Nephron progenitor cell (in vitro differentiated cells): Measurements from ENCODE around the gene TRPC4AP.

ENCODE experiments used
- DNase-seq: peaks from one replicate; pipeline ENCODE4 v3.0.0; 2021
- H3K27ac Mint-ChIP-seq: 2 replicates; pipeline ENCODE4 v1.8.0; 2021; ENCODE audit warnings: mild to moderate bottlenecking, moderate library complexity, mixed read lengths
- H3K27me3 Mint-ChIP-seq: 2 replicates; pipeline ENCODE4 v1.8.0; 2021; ENCODE audit warnings: mild to moderate bottlenecking, low read depth, mixed read lengths; ENCODE audit not compliant: poor library complexity
- H3K36me3 Mint-ChIP-seq: 2 replicates; pipeline ENCODE4 v1.8.0; 2021; ENCODE audit warnings: low read depth, mixed read lengths
- H3K4me1 Mint-ChIP-seq: 2 replicates; pipeline ENCODE4 v1.8.0; 2021; ENCODE audit warnings: mixed read lengths
- H3K4me3 Mint-ChIP-seq: 2 replicates; pipeline ENCODE4 v1.8.0; 2021; ENCODE audit warnings: mild to moderate bottlenecking, moderate library complexity, mixed read lengths
- H3K9me3 Mint-ChIP-seq: 2 replicates; pipeline ENCODE4 v1.8.0; 2021; ENCODE audit warnings: mild to moderate bottlenecking, moderate library complexity, mixed read lengths
- TF ChIP-seq, protein P1 (sequence below): fragments of 200-600 bp; sonication (generic); IDR thresholded peaks from 2 replicates; pipeline ENCODE4 v1.5.0; 2021; ENCODE audit warnings: antibody characterized with exemption

The TRPC4AP gene

DNA sequence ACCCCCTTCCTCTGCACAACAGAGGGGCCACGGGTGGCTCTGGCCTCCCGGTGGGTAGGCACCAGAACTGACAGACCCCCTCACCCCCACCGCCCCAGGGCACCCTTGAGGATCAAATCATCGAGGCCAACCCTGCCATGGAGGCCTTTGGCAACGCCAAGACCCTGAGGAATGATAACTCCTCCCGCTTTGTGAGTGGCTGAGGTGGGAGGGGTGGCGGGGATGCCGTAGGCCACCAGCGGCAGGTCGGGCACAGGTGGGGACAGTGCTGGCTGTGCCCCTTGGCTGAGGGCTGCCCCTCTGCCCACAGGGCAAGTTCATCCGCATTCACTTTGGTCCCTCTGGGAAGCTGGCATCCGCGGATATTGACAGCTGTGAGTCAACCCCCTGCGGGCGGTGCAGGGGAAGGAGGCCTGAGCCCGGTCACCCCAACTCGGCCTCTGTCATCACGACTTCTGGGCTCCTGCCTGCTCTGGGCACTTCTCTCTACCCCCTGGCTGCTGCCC is 107.8 kb downstream of the TRPC4AP start:
- peaks cover 34% of the 10 kb centered on the region for H3K27me3 Mint-ChIP-seq
- TF ChIP-seq, protein P1, sequence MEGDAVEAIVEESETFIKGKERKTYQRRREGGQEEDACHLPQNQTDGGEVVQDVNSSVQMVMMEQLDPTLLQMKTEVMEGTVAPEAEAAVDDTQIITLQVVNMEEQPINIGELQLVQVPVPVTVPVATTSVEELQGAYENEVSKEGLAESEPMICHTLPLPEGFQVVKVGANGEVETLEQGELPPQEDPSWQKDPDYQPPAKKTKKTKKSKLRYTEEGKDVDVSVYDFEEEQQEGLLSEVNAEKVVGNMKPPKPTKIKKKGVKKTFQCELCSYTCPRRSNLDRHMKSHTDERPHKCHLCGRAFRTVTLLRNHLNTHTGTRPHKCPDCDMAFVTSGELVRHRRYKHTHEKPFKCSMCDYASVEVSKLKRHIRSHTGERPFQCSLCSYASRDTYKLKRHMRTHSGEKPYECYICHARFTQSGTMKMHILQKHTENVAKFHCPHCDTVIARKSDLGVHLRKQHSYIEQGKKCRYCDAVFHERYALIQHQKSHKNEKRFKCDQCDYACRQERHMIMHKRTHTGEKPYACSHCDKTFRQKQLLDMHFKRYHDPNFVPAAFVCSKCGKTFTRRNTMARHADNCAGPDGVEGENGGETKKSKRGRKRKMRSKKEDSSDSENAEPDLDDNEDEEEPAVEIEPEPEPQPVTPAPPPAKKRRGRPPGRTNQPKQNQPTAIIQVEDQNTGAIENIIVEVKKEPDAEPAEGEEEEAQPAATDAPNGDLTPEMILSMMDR, result no peak
- no peaks in the 10 kb centered on the region for H3K36me3 Mint-ChIP-seq
- no peak overlapping the region for H3K4me3 Mint-ChIP-seq
- H3K9me3 Mint-ChIP-seq, result no peaks in the 10 kb centered on the region
- peak overlapping the region; percentile 39 for H3K27ac Mint-ChIP-seq
- DNase-seq, result no peak
- H3K4me1 Mint-ChIP-seq, result peaks cover 45% of the 10 kb centered on the region

DNA sequence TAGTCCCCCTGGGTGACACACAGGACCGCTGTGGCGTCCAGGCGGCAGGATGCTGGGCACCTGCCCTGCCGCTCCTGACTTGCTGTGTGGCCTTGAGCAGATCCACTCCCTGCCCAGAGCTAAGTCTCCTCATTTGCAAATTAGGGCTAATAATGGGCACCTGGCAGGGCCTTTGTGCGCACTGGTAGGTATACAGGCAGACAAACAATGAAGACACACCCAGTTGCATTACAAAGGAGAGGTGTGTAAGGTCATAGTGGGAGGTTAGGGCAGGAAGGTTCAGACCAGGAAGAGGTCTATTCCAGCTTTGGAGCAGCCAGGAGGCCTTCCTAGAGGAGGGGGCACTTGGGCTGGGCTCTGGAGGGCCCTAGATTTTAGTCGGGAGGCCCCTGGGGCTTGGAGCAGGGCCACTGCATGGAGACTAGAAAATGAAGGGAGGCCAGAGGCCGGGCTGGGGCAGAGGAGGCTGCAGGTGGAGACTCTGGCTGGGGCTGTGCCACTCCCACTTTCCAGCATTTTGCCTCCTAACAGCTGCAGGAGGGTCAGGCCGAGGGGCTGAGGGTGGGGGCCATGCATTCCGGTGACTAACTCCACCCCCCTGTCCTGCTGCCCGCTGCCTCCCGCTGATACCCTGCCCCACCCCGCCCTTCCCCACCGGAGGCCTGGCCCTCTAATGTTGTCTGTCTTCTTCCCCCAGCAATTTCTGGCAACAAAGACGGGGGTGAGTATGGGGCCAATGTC is 108.4 kb downstream of the TRPC4AP start:
- H3K27ac Mint-ChIP-seq, result no peak overlapping the region
- H3K36me3 Mint-ChIP-seq, result no peaks in the 10 kb centered on the region
- H3K27me3 Mint-ChIP-seq, result peaks cover 32% of the 10 kb centered on the region
- no peaks in the 10 kb centered on the region for H3K9me3 Mint-ChIP-seq
- TF ChIP-seq, protein P1, result no peak
- no peak for DNase-seq
- no peak overlapping the region for H3K4me3 Mint-ChIP-seq
- peaks cover 45% of the 10 kb centered on the region for H3K4me1 Mint-ChIP-seq

DNA sequence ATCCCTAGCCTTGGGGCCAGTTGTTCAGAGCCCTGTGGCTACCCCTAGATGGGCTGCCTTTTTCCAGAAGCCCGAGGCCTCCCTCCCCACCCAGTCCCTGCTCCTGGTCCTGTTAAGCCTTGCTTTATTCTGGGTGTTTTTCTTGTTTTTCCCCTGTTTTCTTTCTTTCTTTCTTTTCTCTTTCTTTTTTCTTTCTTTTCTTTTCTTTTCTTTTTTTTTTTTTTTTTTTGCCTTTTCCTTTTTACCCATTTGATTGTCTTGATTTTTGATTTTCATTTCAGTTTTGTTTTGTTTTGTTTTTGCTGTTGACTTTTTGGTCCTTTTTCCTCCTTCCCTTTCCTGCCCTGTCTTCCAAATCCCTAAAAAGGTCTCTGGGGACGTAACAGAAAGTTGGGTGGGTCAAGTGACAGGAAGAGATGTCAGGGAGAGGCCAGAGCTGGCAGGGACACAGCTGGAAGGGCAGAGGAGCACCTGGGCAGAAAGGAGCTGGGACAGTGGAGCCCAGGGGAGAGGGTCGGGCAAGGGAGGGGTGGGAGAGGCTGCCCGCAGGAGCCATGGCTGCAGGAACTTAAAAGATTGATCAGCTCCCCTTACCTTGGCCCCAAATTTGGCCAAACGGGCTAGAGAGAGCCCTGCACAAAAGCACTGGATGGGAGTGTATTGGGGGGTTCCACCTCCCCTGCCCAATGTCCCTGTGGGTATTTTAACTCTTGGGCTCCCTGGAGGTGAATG is 109.4 kb downstream of the TRPC4AP start:
- H3K4me1 Mint-ChIP-seq, result peaks cover 45% of the 10 kb centered on the region
- peaks cover 35% of the 10 kb centered on the region for H3K27me3 Mint-ChIP-seq
- H3K27ac Mint-ChIP-seq, result no peak overlapping the region
- no peaks in the 10 kb centered on the region for H3K9me3 Mint-ChIP-seq
- TF ChIP-seq, protein P1, result no peak
- DNase-seq, result no peak
- no peak overlapping the region for H3K4me3 Mint-ChIP-seq
- H3K36me3 Mint-ChIP-seq, result no peaks in the 10 kb centered on the region

DNA sequence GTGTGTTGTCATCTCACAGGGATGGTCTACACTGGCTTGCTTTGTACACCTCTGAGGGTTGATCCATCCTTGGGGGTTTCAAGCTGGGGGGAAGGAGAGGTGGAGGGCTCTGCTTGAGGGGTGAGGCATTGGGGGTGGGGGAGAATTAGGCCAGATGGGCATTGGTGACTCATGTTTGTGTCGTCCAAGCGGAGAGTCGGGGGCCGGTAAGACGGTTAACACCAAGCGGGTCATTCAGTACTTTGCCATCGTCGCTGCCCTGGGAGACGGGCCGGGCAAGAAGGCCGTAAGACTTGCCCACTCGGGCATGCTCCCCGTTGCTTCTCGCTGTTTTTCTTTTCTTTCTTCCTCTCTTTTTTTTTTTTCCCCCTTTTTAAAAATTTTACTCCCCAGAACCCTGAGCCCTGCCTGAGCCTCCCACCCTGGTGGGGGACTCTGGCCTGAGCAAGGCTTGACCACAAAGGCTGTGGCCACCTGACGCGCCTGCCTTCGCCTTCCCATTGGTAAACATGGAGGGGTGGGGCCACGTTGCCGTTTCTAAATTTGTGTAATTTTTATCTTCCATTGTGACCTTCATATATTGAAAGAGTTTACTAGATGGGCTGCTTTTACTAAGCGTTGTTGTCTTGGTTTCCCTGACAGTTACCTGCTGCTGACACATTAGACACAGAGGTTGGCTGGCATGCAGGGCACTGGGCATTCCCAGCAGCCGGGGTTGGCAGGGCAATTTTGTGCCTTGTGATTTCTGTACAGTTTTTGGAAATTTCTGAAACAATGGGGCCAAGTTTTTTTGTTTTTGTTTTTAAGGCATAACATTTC is 110.1 kb downstream of the TRPC4AP start:
- Mint-ChIP-seq H3K4me3 (no peak overlapping the region), H3K9me3 (no peaks in the 10 kb centered on the region), H3K27ac (no peak overlapping the region), H3K36me3 (no peaks in the 10 kb centered on the region), H3K4me1 (peaks cover 49% of the 10 kb centered on the region), H3K27me3 (peaks cover 31% of the 10 kb centered on the region)
- DNase-seq, result no peak
- TF ChIP-seq, protein P1, result no peak

DNA sequence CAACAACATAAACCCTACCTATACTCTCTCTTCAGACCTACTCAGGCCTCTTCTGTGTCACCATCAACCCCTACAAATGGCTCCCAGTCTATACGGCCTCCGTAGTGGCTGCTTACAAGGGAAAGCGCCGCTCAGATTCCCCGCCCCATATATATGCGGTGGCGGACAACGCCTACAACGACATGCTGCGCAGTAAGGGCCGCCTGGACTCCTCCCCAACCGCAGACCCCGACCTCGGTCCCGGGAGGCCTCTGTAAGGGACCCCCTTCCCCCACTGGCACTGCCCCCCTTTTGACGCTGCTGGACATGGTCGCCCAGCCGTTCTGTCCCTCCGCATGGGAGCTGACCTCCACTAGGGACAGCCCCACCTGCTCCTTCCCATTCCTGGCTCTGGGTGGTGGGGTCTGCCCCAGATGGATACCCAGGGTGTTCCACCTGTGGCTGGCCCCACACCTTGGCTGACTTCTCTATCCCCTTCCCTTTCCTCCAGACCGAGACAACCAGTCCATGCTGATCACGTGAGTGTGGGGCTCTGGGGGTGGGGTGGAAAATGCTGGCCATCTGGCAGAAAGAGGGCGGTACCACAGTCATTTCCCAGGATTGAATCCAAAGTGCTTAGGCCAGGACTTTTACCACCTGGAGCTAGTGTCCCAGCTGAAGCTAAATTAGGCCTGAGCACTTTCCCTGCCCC is 111.9 kb downstream of the TRPC4AP start:
- DNase-seq, result no peak
- peaks cover 48% of the 10 kb centered on the region for H3K4me1 Mint-ChIP-seq
- no peak overlapping the region for H3K4me3 Mint-ChIP-seq
- TF ChIP-seq, protein P1, result no peak
- peaks cover 38% of the 10 kb centered on the region for H3K27me3 Mint-ChIP-seq
- H3K27ac Mint-ChIP-seq, result no peak overlapping the region
- H3K9me3 Mint-ChIP-seq, result no peaks in the 10 kb centered on the region
- no peaks in the 10 kb centered on the region for H3K36me3 Mint-ChIP-seq
